Activated CD8-positive, alpha-beta T cell treated with anti-CD3 and anti-CD28 coated beads for 36 hours (primary cell): ENCODE results near the gene EPS15. TPM values are rescaled to one million over a fixed set of nuclear protein-coding genes. Genes with fewer than 3 reads are reported as not detected.
A peak's percentile ranks its signal among the peaks of the same experiment; 100 is the strongest.

Experiments
- ATAC-seq: fragments of 200-7000 bp; cut with Tn5 transposase; one replicate; pipeline ENCODE4 v1.10.0; 2021; ENCODE audit warnings: mild to moderate bottlenecking, moderate library complexity
- CTCF ChIA-PET: fragments of 350-600 bp; sonication (Branson Sonifier 250); formaldehyde crosslinking; loops from one replicate; lab custom pipeline; 2021; ENCODE audit warnings: antibody characterized with exemption; lab: Charles Lee
- POLR2A ChIA-PET: fragments of 350-600 bp; sonication (Branson Sonifier 250); formaldehyde crosslinking; loops from one replicate; lab custom pipeline; 2021; ENCODE audit warnings: antibody characterized with exemption; lab: Charles Lee
- DNase-seq: peaks from one replicate; pipeline ENCODE4 v3.0.0-alpha.2; 2020
- H3K27ac Mint-ChIP-seq: one replicate; pipeline ENCODE4 v1.8.0; 2021; ENCODE audit warnings: mild to moderate bottlenecking, mixed read lengths
- H3K27me3 Mint-ChIP-seq: one replicate; pipeline ENCODE4 v1.8.0; 2021; ENCODE audit warnings: mixed read lengths
- H3K36me3 Mint-ChIP-seq: one replicate; pipeline ENCODE4 v1.8.0; 2021; ENCODE audit warnings: low read depth, mixed read lengths
- H3K4me1 Mint-ChIP-seq: one replicate; pipeline ENCODE4 v1.8.0; 2021; ENCODE audit warnings: low read depth, mixed read lengths
- H3K4me3 Mint-ChIP-seq: one replicate; pipeline ENCODE4 v1.8.0; 2021; ENCODE audit warnings: mild to moderate bottlenecking, moderate library complexity, mixed read lengths
- H3K9me3 Mint-ChIP-seq: one replicate; pipeline ENCODE4 v1.8.0; 2021; ENCODE audit warnings: mixed read lengths
- CTCF ChIP-seq: fragments of 200-600 bp; IDR thresholded peaks from one replicate; pipeline ENCODE4 v1.8.0; 2022; ENCODE audit warnings: antibody characterized with exemption, mild to moderate bottlenecking
- intact Hi-C: fragments of 100-400 bp; cut with micrococcal nuclease; formaldehyde crosslinking; loops from one replicate; pipeline ENCODE4 v1.10.0; 2022
- total RNA-seq, 2 experiments: library from RNA; stranded (reverse); gene quantifications; one replicate each; pipeline ENCODE4 v1.2.3, GENCODE V29; 2021

EPS15 gene
- total RNA-seq, 2 experiments from 2014 or later, result 56.6 to 63.6 TPM

- Mint-ChIP-seq H3K4me3 (peak overlapping the region; percentile 34), H3K4me1 (peaks cover 63% of the 10 kb centered on the region), H3K9me3 (no peaks in the 10 kb centered on the region), H3K27me3 (no peaks in the 10 kb centered on the region), H3K36me3 (peaks cover 3% of the 10 kb centered on the region), H3K27ac (peak overlapping the region; percentile 66)
- no peak for TF ChIP-seq CTCF
- CTCF ChIA-PET, result interaction anchor here (1.0 to 1.5 kb wide), 2 partner anchors 12 to 17 kb away, joined by 3 to 5 read pairs; no protein-coding TSS in a partner anchor
- peak; percentile 30 for DNase-seq
- intact Hi-C loops, result no loop called here
- no peak for ATAC-seq
- POLR2A ChIA-PET, result interaction anchor here (0.8 to 4.3 kb wide), 2 partner anchors 11 to 46 kb away, joined by 3 to 28 read pairs; no protein-coding TSS in a partner anchor
Measured at GRCh38 chr1:51516649-51517158, 2.4 kb downstream of the EPS15 start.

- POLR2A ChIA-PET, result interaction anchor here (0.8 to 4.3 kb wide), 2 partner anchors 11 to 45 kb away, joined by 3 to 28 read pairs; no protein-coding TSS in a partner anchor
- peak overlapping the region; percentile 34 for H3K4me3 Mint-ChIP-seq
Measured at GRCh38 chr1:51515982-51516648, 3.0 kb downstream of the EPS15 start.

GRCh38 chr1:51515312-51515960 lies 3.6 kb downstream of the EPS15 start:
- POLR2A ChIA-PET, result interaction anchor here (4.3 kb wide), 1 partner anchor 10 kb away, joined by 28 read pairs; no protein-coding TSS in a partner anchor
- peaks cover 58% of the 10 kb centered on the region for H3K4me1 Mint-ChIP-seq

More at GRCh38 chr1:51515982-51516648, 3.0 kb downstream of the EPS15 start:
- CTCF ChIA-PET, result interaction anchor here (1.0 to 1.5 kb wide), 2 partner anchors 11 to 17 kb away, joined by 3 to 5 read pairs; no protein-coding TSS in a partner anchor
- peak overlapping the region; percentile 66 for H3K27ac Mint-ChIP-seq
- peaks cover 63% of the 10 kb centered on the region for H3K4me1 Mint-ChIP-seq
- no peaks in the 10 kb centered on the region for H3K9me3 Mint-ChIP-seq
- H3K36me3 Mint-ChIP-seq, result peaks cover 3% of the 10 kb centered on the region
- no peak for TF ChIP-seq CTCF
- no peak for DNase-seq
- intact Hi-C loops, result no loop called here
- no peaks in the 10 kb centered on the region for H3K27me3 Mint-ChIP-seq
- ATAC-seq, result no peak

GRCh38 chr1:51514733-51515132 lies 4.3 kb downstream of the EPS15 start:
- intact Hi-C loops, result no loop called here
- peaks cover 57% of the 10 kb centered on the region for H3K4me1 Mint-ChIP-seq
- peak overlapping the region; percentile 45 for H3K4me3 Mint-ChIP-seq
- peak overlapping the region; percentile 32 for H3K27ac Mint-ChIP-seq
- DNase-seq, result no peak
- ATAC-seq, result no peak
- H3K36me3 Mint-ChIP-seq, result peaks cover 3% of the 10 kb centered on the region
- POLR2A ChIA-PET, result no interaction called here
- CTCF ChIA-PET, result no interaction called here
- no peak for TF ChIP-seq CTCF
- H3K9me3 Mint-ChIP-seq, result no peaks in the 10 kb centered on the region
- H3K27me3 Mint-ChIP-seq, result no peaks in the 10 kb centered on the region

More at GRCh38 chr1:51515312-51515960, 3.6 kb downstream of the EPS15 start:
- peak overlapping the region; percentile 63 for H3K27ac Mint-ChIP-seq
- intact Hi-C loops, result no loop called here
- ATAC-seq (no peak), DNase-seq (no peak)
- H3K36me3 Mint-ChIP-seq, result peaks cover 3% of the 10 kb centered on the region
- H3K9me3 Mint-ChIP-seq, result no peaks in the 10 kb centered on the region
- no peak for TF ChIP-seq CTCF
- CTCF ChIA-PET, result interaction anchor here (1.5 kb wide), 1 partner anchor 11 kb away, joined by 5 read pairs; no protein-coding TSS in a partner anchor
- peak overlapping the region; percentile 34 for H3K4me3 Mint-ChIP-seq
- no peaks in the 10 kb centered on the region for H3K27me3 Mint-ChIP-seq
